Measurements from ENCODE around the gene SERPINB2. TPM values are rescaled to one million over a fixed set of nuclear protein-coding genes. Genes with fewer than 3 reads are reported as not detected.

SERPINB2 gene
- total RNA-seq, 4 donors from 2014 or later: 1.2 to 14.5 (median 3.0) TPM

GRCh38 chr18:63867368-63868125 is 20.0 kb upstream of the SERPINB2 start:
- no peaks in the 10 kb centered on the region for H3K36me3 ChIP-seq
- no peaks in the 10 kb centered on the region for H3K4me1 ChIP-seq
- no peaks in the 10 kb centered on the region for H3K27me3 ChIP-seq
- H3K4me3 ChIP-seq: no peak overlapping the region
- TF ChIP-seq POLR2A (IDR thresholded peaks at IDR 0.05) (no peak), CTCF (IDR thresholded peaks at IDR 0.05) (no peak), EP300 (IDR thresholded peaks at IDR 0.05) (no peak)
- no peaks in the 10 kb centered on the region for H3K9me3 ChIP-seq
- 67 to 76% methylated on average over 2 to 3 of the region's 3 CpGs for WGBS, 2 donors (ENCODE audit: low coverage in 1 of 2)
- no peak for ATAC-seq
- H3K27ac ChIP-seq: no peak overlapping the region

- no peak for TF ChIP-seq POLR2A (IDR thresholded peaks at IDR 0.05)
- no peak for TF ChIP-seq POLR2AphosphoS5 (IDR thresholded peaks at IDR 0.05)
- no peak for TF ChIP-seq CTCF (IDR thresholded peaks at IDR 0.05)
- no peak for TF ChIP-seq EP300 (IDR thresholded peaks at IDR 0.05)
- WGBS, 2 donors (ENCODE audit: low coverage in 1 of 2): 83 to 85% methylated on average over 6 to 9 of the region's 9 CpGs
These were observed 19.0 kb upstream of the SERPINB2 start for GRCh38 chr18:63868546-63868945.

GRCh38 chr18:63869374-63869773 is 18.1 kb upstream of the SERPINB2 start:
- Histone ChIP-seq H3K4me1 (no peaks in the 10 kb centered on the region), H3K27ac (no peak overlapping the region), H3K36me3 (no peaks in the 10 kb centered on the region), H3K4me3 (no peak overlapping the region), H3K9me3 (no peaks in the 10 kb centered on the region), H3K27me3 (no peaks in the 10 kb centered on the region)
- no peak for TF ChIP-seq POLR2A (IDR thresholded peaks at IDR 0.05)
- no peak for TF ChIP-seq POLR2AphosphoS5 (IDR thresholded peaks at IDR 0.05)
- TF ChIP-seq EP300 (IDR thresholded peaks at IDR 0.05): no peak
- no peak for TF ChIP-seq CTCF (IDR thresholded peaks at IDR 0.05)
- ATAC-seq: no peak
- 70 to 76% methylated on average over 6 to 8 of the region's 9 CpGs for WGBS, 2 donors (ENCODE audit: low coverage in 1 of 2)

More at GRCh38 chr18:63868546-63868945, 19.0 kb upstream of the SERPINB2 start:
- no peaks in the 10 kb centered on the region for H3K4me1 ChIP-seq
- H3K9me3 ChIP-seq: no peaks in the 10 kb centered on the region
- no peak for ATAC-seq
- no peaks in the 10 kb centered on the region for H3K36me3 ChIP-seq
- H3K27ac ChIP-seq: no peak overlapping the region
- no peaks in the 10 kb centered on the region for H3K27me3 ChIP-seq
- H3K4me3 ChIP-seq: no peak overlapping the region

GRCh38 chr18:63869851-63870250 is 17.7 kb upstream of the SERPINB2 start:
- no peak overlapping the region for H3K27ac ChIP-seq
- no peaks in the 10 kb centered on the region for H3K4me1 ChIP-seq
- H3K4me3 ChIP-seq: no peak overlapping the region
- WGBS, 2 donors (ENCODE audit: low coverage in 1 of 2): 71 to 75% methylated on average over 1 to 2 of the region's 3 CpGs
- ATAC-seq: no peak
- H3K9me3 ChIP-seq: no peaks in the 10 kb centered on the region
- TF ChIP-seq POLR2A (IDR thresholded peaks at IDR 0.05) (no peak), POLR2AphosphoS5 (IDR thresholded peaks at IDR 0.05) (no peak), CTCF (IDR thresholded peaks at IDR 0.05) (no peak)
- H3K27me3 ChIP-seq: no peaks in the 10 kb centered on the region
- H3K36me3 ChIP-seq: no peaks in the 10 kb centered on the region

- no peak for TF ChIP-seq CTCF (IDR thresholded peaks at IDR 0.05)
- TF ChIP-seq EP300 (IDR thresholded peaks at IDR 0.05): no peak
- TF ChIP-seq POLR2A (IDR thresholded peaks at IDR 0.05): no peak
- TF ChIP-seq POLR2AphosphoS5 (IDR thresholded peaks at IDR 0.05): no peak
- Histone ChIP-seq H3K27me3 (no peaks in the 10 kb centered on the region), H3K36me3 (no peaks in the 10 kb centered on the region), H3K4me1 (no peaks in the 10 kb centered on the region), H3K9me3 (no peaks in the 10 kb centered on the region), H3K27ac (no peak overlapping the region), H3K4me3 (no peak overlapping the region)
- no peak for ATAC-seq
- WGBS, 2 donors (ENCODE audit: low coverage in 1 of 2): 44 to 60% methylated on average over 1 of the region's 1 CpG
These were observed 15.7 kb upstream of the SERPINB2 start for GRCh38 chr18:63871836-63872235.
